IPS DF 19.7 (cell line): ENCODE results near the gene ZNF107.
A peak's percentile ranks its signal among the peaks of the same experiment; 100 is the strongest.

Source experiments
- DNase-seq: peaks from one replicate; pipeline ENCODE4 v3.0.0-alpha.2; 2013; ENCODE audit warnings: low read depth, low spot score

The ZNF107 gene

DNA sequence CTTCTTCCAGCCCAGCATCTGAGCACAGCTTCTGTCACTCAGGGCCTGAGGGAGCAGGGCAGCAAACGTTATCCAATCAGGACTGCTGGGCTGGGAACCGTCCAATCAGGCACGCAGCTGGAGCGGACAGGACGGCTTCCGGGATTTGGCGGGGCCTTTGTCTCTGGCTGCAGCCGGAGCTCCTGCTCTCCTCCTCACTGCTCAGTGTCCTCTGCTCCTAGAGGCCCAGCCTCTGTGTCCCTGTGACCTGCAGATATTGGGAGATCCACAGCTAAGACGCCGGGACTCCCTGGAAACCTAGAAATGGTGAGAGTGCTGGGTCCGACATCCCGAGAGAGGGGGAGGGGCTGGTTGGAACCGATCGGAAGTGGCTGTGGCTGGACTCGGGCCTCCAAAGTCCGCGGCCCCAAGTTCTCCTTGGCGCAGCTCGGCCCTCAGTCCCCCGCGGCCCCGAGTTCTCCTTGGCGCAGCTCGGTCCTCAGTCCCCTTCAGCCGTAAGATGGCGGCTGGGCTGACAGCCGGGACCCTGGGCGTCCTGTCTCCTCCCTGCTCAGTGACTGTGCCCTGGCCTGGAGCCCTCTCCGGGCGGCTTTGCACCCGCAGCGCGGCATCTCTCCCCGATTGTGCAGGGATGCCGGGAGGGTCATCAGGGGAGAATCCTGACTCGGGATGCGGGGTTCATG lies at the start of gene ZNF107:
ZNF107 (plus strand) TSS at position 154 of the 683 bp plus-strand sequence; CDS start at position 304, 150 bp downstream.
- DNase-seq = peak; percentile 86

DNA sequence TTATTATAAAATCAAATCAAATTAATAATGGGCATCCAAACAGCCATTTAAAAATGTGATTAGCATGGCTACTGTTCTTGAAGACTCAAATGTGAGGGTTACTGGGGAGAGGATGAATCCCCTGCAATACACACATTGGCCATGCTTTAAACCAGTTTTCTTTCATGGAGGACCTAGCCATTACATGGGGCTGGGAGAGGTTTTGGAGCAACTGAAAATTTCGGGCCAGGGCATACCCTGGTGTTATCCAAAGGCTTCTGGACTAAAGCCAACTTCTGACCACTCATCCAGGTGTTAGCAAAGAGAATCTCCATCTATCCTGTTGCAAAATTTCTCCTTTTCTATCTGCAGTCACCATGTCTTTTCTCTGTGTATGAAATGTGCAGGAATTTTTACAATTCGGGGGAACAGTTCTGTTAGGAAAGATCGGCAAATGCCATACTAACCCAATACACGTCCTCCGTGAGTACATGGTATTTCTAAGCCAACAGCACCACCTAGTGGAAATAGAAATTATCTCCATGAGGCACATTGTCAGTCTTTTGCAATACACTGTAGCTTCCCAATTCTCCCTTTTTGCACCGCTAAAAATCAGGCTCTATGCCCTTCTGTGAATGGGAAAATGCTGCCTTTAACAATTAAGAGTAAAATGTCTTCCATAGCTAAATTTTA lies 47.0 kb upstream of the ZNF107 start:
- DNase-seq = no peak

DNA sequence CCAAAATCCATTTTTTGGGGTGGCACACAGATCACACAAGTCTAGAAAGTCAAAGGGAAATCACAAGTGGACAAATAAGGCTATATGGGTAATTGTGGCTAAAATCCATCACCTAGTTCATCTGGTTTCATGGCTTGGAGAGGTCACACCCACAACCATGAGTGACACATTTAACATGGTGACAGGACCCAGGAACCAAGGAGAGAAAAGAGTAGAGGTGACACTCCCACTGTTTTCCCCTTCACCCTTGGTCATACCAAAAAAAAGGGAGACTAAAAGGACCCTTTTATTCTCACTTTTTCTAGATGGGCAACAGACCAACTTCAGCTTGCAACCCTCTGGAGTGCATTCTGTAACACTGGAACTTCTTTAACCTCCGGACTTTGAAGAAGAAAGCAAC lies 46.2 kb upstream of the ZNF107 start:
- no peak for DNase-seq

DNA sequence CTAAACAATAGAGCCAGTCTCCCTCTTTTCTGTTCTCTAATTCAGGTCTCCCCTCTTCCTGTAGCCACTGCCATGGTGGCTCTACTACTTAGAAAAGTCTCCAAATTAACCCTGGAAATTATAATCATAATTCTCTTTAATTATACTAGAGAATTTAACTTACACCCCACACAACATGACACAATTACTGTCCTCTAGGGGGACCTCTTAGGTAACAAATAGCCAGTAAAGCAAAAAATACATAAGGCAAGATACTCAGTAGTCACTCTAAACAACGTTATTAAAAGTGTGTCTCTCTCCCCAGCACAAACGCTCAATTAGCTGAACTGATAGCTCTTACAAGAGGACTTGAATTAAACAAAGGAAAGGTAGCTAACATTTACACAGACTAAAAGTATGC lies 44.3 kb upstream of the ZNF107 start:
- DNase-seq = no peak

DNA sequence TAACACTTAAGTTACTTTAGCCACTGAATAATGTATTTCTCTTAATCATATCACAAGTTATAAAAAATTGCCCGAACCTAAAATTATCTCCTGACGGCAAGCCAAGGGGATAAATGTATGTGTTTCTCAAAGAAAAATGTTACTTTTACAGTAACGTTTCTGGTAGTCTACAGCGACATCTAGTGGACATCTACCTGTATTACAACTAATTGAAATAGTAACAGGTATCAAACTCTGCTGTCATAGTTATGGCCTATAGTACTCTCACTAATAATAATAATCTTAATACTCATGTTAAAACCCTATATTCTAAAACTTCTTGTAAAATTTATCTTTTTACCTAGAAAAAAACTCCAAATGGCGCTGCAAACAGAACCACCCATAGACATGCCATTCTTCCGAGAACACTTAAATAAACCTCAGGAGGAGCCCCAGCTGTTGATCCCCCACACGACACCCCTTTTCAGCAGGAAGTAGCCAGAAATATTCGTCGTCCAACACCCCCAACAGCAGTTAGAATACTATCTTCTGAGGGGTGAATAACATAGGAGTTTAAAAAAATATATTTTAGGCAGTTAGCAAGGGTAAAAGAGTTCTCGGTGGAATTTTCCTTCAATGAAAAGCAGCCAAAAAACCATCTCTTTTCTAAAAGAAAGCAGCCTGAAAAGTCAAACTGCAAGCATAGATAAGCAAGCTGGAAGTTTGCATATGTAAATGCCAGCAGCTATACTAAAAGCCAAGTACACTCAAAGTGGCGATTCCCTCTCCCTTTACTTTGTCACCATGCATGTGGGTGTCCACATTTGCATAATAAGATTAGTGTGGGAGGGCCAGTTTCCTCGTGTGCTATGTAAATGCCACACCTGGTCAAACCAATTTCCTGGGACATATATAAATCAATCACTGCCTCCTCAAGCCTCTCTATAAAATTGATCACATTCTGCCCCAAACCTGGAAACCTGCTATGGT lies 40.5 kb upstream of the ZNF107 start:
- no peak for DNase-seq

DNA sequence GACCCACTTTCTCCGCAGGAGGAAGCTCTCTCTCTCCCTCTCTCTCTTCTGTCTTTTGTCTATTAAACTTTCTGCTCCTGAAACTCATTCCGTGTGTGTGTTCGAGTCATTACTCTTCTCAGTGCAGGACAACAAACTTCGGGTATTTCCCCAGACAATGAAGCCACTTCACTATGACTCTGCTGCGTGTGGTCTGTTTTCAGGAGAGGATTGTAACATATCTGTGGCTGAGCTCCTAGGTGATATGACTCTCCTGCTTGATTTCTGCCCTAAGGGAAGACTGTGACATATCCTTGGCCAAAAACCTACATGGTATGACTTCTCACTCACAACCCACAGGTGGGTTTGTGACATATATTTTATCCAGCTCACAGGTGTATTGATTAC lies 39.9 kb upstream of the ZNF107 start:
- DNase-seq = no peak

- no peak for DNase-seq
Observed at GRCh38 chr7:64626557-64626956, 39.4 kb upstream of the ZNF107 start.

GRCh38 chr7:64628192-64628591 lies 37.7 kb upstream of the ZNF107 start:
- no peak for DNase-seq

- no peak for DNase-seq
Observed at GRCh38 chr7:64628721-64629120, 37.2 kb upstream of the ZNF107 start.

- DNase-seq = no peak
Observed at GRCh38 chr7:64630496-64630895, 35.4 kb upstream of the ZNF107 start.

DNA sequence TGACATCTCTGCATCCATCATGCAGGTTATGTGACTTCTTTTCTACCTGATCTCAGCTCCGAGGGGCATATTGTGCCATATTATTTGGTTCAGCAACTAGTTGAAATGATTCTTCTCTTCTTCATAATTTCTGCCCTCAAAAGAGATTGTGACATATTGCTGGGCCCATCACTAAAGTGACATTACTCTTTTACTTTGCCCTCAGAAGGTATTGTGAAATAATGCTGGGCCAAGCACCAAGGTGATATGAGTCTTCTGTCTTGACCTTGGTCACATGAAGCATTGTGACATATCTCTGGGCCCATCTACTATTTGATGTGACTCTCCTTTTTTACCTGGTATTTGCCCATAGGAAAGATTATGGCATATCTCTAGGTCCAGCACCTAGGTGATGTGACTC lies 33.9 kb upstream of the ZNF107 start:
- DNase-seq = no peak

DNA sequence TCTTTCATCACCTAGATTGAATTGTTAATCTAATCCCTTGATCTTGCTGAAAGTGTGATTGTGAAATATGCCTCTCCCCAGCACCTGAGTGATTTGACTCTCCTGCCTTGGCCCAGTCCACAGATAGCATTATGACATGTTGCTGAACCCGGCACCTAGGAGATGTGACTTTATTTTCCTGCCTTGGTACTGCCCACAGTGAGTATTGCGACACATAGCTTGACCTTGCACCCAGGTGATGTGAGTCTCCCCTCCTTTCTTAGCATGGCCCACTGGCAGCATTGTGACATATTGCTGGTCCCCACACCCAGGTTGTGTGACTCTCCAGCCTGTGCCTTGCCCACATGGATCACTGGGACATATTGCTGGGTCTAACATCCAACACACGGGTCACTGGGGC lies 32.5 kb upstream of the ZNF107 start:
- DNase-seq = no peak

DNA sequence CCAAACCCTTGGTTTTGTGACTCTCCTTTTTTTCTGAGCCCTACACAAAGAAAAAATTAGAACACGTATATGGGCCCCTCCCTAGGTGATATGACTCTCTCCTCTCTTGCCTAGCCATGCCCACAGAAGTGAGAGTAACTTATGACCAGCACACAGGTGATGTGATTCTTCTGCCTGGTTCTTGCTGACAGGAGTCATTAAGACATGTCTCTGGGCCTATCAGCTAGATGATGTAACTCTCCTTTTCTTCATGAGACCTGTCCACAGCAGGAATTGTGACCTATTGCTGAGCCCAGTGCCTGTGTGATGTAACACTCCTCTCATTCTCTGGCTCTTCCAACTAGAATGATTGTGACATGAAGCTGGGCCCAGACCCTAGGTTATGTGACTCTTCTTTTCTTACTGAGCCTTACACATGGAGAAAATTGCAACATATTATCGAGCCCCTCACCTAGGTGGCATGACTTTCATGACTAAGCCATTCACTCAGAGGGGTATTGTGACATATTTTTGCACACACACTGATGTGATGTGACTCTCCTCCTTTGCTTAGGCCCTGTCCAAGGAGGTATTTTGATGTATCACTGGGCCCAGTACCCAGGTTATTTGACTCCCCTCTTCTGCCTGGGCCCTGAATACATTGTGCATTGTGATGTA lies 31.4 kb upstream of the ZNF107 start:
- no peak for DNase-seq

DNA sequence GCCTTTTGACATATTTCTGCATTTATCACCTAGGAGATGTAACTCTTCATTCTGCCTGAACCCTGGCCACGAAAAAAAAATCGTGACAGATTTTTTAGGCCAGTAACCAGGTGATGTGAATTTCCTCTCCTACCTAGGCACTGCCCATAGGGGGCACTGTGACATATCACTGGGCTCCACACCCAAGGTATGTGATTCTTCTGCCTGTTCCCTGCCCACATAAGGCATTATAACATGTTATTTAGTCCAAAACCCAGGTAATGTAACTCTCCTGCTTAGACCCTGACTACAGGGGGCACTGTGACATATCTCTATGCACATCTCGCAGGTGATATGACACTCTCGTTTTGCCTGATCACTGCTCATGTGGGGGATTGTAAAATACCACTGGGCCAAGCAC lies 29.5 kb upstream of the ZNF107 start:
- DNase-seq = no peak

GRCh38 chr7:64637521-64638445 lies 28.1 kb upstream of the ZNF107 start:
- DNase-seq = no peak

DNA sequence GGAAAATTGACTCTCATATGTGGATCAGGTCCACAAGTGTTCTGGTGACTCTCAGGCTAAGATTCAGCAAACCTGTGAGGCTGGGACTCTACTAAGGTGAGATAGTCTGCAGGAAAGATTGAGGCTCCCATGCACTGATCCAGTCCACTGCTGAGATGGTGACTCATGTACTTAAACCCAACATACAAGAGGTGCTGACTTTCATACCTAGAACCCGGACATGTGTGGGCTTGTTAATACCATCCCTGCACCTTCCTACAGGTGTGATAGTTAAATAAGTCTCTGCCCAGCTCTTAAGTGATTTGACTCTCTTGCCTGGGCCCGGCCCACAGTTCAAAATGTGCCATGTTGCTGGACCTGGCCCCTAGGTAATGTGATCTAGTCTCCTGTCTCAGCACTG lies 27.1 kb upstream of the ZNF107 start:
- no peak for DNase-seq

GRCh38 chr7:64639267-64640001 lies 26.5 kb upstream of the ZNF107 start:
- DNase-seq = no peak

DNA sequence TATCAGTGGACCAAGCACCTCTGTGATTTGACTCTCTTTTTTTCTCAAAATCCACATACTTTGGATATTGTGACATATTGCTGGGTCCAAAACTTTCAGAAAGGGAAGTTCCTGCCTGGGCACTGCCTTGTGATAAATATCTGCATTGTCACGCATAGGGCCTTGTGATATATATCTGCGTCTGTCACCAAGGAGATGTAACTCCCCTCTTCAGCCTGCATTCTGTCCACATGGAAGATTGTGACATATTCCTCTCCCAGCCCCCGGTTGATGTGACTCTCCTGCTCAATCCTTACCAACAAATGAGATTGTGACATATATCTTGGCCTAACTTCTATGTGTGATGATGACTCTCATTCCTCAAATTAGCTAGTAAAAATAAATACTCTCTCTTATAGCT lies 25.4 kb upstream of the ZNF107 start:
- DNase-seq = no peak

- no peak for DNase-seq
Observed at GRCh38 chr7:64642046-64642445, 23.9 kb upstream of the ZNF107 start.

GRCh38 chr7:64642875-64643274 lies 23.1 kb upstream of the ZNF107 start:
- DNase-seq = no peak
